GM21619 (cell line): Measurements from ENCODE around the gene HS3ST1.
A peak's percentile ranks its signal among the peaks of the same experiment; 100 is the strongest.
"Not testable (repeated sequence)": the region's sequence is repeated elsewhere in the genome, so short reads cannot be mapped to it uniquely, and the experiment has no call there.

Experiments
- ATAC-seq: cut with Tn5 transposase; IDR thresholded peaks from one replicate; pipeline ENCODE4 v1.9.1; 2021; ENCODE audit not compliant: unreplicated experiment

Gene HS3ST1

DNA sequence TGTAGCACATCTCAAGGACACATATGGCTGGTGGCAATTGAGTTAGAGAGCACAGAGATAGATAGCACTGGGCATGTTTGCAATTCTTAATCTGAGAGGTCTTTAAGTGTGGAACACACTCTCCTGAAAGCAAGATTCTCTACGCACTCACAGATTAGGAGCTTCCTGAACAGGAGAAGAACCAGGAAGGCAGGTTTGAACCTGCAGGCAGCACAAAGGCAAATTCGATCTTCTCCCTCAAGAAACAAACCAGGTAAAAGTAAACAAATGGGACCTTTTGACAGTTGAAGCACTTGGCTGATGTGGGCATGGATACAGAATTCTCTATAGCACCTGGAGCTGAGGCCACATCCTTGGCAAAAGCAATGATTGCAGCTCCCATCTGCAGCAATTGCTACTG is 24.3 kb downstream of the HS3ST1 start:
- no peak for ATAC-seq

DNA sequence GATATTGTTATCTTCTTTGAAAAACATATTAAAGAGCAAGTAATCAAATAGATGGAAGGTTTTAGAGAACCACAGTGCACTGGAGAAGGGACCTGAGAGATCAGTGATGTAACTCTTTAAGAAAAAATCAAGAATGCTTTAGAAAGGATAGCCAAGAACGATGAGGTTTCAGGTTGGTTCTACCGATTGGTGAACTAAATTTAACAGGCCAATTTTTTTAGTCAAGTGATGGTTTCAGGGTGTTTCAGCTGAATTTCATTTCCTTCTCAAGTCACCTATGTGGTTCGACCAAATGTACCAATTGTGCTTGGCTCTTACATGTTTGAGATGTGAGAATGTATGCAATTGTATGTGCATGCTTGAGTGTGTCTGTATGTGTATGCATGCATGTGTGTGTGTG is 26.5 kb downstream of the HS3ST1 start:
- ATAC-seq: peak; percentile 45

DNA sequence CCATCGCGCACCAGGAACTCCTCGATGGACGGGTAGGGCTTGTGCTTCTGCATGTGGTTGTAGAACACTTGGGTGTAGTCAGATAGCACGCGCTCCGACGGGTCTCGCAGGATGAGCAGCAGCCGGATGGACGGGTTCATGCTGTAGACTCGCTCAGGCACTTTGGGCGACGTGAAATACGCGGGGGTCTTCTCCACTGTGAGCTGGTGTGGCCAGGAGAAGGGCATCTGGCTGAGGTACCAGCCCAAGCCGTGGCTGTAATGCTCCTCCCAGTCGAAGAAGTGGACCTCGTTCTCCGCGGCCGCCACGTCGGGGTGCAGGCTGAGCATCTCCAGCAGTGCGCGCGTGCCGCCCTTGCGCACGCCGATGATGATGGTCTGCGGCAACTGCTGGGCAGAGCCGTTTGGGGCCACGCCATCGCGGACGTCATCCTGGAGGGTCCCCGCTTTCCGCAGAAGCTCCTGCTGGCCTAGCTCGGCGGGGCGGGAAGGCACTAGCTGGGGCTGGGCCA is 29.2 kb downstream of the HS3ST1 start:
- ATAC-seq: no peak

DNA sequence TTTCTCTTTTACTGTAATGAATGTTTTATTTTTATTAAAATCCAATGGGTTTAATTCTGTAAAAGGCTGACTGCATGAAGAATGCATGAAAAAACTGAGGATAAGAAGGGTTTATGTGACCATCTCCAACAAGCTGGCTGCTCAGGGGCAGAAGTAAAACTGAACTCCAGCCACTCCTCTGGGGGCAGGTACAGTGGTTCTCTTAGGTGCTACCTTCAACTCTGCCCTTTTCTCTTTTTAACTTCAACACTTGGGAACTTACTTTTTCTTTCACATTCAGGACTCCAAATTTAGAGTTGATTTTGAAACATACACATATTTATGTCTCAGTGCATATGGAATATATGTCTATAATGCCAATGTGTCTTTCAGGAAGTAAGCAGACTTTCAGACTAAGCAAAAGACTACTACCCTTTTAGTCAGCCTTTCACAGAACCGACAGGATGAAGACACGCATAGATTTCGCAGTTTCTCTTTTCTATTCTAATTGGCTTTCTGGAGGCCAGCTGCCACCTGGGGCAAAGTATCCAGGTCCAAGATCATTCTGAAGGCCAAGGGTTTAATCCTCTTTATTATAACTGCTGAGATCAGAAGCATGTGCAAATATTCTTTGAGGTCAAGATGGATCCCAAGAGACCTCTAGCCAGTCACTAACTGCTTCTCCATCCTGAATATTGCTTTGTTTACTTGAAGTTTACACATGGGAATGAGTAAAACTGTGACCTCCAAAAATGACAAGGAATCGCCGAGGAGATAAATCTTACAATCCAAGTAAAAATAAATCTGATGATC is 30.7 kb downstream of the HS3ST1 start:
- peak; percentile 56 for ATAC-seq

DNA sequence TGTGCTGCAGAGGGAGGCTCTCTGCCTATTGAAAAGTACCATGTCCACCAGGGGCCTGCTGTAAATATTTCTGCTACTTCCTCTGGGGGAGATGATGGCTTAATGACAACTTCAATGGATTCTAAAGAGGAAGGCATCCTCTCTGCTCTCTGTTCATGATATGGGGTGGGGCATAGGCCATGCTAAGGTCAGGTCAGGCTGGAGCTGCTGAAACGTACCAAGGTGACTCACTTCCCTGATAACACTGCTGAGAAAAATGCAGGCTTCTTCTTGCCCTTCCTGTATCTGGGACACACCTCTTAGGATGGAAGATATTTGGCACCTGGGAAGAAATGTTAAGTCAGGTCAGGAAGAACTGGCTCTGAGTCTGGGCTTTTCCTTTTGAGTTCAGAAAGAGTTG is 31.5 kb downstream of the HS3ST1 start:
- no peak for ATAC-seq

DNA sequence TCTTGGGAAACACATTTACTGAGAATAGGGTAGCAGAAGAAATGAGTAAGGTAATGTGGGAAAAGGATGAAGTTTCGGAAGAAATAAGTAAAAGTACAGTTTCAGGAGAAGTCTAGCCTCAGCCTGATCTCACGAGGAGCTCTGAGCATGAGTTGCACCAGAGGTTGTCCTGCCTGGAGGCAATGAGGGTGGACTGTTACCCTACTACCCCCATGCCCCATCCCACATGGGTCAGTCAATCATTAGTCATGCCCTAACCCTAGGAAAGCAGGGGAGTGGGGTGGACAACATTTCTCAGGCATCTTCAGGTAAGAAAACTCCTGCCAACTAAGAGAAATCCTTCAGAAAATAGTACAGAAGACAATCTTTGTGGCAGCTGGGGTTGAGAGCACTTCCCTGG is 35.1 kb downstream of the HS3ST1 start:
- no peak for ATAC-seq

DNA sequence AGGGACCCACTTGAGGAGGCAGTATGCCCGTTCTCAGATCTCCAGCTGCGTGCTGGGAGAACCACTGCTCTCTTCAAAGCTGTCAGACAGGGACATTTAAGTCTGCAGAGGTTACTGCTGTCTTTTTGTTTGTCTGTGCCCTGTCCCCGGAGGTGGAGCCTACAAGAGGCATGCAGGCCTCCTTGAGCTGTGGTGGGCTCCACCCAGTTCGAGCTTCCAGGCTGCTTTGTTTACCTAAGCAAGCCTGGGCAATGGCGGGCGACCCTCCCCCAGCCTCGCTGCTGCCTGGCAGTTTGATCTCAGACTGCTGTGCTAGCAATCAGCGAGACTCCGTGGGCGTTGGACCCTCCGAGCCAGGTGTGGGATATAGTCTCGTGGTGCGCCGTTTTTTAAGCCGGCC is 44.6 kb downstream of the HS3ST1 start:
- ATAC-seq: not testable (repeated sequence)

DNA sequence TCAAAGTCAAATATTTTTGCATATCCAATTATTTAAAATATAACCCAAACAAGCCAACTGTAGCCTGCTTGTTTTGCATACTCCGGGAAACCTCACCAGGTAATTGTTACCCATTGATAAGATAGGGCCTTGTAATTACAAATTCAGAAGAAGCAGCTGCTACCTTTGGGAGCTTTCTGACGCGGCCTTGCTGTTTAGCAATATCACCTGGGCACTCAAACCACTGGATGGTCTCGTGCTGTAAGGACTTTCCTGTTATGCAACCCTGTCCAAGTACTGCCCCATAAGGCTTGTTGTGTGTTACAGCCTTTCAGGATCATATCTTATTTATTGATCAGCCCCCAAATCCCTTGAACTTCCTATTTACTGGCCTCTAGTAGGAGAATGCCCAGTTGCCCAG is 52.1 kb downstream of the HS3ST1 start:
- no peak for ATAC-seq

DNA sequence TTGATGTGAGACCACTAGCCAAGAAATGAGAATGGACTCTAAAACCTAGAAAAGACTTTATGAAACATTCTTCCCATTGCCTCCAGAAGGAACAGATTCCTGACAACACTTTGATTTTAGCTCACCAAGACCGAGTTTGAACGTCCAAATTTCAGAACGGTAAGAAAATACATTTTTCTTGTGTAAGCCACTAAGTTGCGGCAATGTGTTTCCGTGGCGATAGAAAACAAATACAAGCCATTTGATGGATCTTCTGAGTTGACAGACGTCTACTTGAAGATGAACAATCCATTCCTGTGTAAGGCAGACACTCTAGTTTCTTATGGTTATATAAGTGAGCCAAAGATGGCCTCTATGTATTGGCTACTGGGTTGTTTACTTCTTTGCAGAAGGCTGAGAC is 52.5 kb downstream of the HS3ST1 start:
- no peak for ATAC-seq

DNA sequence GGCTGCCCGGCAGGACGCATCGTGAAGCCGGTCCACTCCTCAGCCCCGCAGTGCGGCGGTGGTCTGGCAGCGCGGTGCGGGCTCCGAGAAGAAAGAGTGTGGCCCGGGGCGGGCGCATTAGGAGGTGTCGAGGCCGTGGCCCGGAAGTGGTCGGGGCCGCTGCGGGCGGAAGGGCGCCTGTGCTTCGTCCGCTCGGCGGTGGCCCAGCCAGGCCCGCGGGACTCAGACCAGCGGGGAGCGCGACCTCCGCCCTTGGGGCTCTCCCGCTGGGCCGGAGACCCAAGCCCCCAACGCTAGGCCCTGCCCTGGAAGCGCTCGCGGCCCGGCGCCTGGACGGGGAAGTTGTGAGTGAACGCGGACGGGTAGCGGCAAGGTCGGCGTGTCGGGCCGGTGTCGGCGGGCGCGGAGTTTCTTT is 60.0 kb downstream of the HS3ST1 start:
- ATAC-seq: no peak

DNA sequence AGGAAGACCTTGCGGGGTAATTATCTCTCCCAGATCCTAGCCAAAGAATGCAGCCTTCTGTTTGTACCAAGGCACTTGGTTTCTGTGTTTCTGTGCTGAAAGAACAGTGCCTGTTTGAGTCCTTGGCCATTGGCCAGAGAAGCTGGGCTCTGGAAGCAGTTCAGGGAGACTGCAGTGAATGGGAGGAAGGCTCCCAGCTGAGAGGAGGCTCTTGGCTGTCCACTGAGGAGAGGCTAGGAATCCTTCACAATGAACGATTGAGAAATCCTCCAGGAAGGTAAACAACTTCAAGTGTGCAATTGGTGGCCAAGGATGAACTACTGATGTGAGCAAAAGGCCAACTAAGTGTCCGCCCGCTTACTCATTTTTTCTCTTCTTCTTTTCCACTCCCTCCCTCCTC is 61.3 kb downstream of the HS3ST1 start:
- no peak for ATAC-seq

DNA sequence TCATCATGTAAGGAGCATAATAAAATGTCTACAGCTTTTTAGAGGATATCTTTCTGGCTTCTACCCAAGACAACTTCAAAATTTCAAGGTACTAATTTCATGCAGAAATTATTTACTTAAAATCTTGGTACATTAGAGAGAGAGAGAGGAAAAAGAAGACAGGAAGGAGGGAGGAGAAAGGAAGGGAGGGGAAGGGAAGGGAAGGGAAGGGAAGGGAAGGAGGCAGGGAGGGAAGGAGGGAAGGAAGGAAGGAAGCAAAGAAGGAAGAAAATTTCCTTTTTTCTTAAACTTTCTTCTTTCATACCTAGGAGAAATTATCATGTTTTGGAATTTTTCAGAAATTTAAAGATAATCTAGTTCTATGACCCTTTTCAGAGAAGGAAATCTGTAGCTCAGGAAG is 61.8 kb downstream of the HS3ST1 start:
- no peak for ATAC-seq

DNA sequence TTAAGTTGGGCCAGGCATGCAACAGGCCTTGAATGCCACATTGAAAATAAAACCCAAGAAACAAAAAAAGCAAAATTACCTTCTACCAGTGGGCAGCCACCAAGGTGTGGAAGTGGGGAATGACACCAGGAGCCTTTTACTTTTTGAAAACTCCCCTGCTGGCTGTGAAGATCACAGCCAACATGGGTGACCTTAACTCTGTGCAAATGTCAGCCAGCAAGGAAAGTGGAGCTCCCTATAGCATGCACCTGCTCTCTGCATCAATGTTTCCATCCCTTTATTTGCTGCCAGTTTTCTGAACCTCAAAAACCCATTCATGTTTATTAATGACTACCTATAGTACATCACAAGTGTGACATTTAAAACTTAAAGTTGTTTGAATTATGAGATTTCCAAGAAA is 63.7 kb downstream of the HS3ST1 start:
- no peak for ATAC-seq

DNA sequence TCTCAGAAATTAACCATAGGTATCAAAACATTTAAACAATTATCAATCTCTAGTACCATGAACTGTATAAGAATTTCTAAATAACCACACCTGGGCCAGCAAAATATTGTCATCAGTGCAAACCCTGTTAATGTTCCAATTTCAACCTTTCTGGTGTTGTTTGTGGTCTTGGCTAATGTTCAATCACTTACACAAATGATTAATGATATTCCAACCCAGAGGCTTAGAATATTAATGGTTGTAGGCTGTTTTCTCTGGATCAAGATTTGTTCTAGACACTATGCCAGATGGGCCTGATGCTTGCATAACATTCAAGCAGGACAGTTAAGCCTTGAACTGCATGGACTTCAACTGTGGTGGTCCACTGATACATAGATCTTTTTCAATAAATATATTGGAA is 69.1 kb downstream of the HS3ST1 start:
- no peak for ATAC-seq

DNA sequence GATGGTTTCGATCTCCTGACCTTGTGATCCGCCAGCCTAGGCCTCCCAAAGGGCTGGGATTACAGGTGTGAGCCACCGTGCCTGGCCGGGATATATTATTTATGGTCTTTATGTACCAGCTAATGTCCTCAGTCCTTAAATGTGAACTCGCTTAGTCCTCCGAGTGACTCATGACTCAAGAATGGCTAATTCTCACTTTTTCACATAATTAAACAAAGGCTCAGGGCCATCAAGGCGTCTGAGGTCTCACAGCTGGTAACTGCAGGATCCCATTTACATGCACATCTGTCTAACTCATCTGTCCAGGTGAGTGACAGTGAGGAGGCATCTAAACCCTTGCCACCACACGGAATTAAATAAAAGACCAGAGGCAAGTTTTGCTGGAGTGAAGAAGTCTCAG is 73.5 kb downstream of the HS3ST1 start:
- no peak for ATAC-seq

DNA sequence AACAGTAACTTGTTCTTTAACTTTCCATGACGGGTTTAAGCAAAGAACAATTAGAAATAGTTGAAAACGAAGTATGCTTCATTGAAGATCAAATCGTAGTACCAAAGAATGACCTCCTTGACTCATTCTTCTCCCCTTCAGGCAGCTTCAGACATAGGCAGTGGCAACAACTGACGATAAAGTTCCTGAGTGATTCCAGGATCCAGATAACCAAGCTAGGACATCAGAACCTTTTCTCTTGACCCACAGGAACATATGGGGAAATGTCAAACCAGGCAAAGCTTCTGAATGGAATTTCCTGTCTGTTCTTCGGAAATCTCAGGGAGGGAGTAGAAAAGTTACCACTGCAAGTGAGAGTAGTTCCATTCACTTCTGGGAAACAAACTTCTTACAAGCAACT is 74.2 kb downstream of the HS3ST1 start:
- no peak for ATAC-seq

DNA sequence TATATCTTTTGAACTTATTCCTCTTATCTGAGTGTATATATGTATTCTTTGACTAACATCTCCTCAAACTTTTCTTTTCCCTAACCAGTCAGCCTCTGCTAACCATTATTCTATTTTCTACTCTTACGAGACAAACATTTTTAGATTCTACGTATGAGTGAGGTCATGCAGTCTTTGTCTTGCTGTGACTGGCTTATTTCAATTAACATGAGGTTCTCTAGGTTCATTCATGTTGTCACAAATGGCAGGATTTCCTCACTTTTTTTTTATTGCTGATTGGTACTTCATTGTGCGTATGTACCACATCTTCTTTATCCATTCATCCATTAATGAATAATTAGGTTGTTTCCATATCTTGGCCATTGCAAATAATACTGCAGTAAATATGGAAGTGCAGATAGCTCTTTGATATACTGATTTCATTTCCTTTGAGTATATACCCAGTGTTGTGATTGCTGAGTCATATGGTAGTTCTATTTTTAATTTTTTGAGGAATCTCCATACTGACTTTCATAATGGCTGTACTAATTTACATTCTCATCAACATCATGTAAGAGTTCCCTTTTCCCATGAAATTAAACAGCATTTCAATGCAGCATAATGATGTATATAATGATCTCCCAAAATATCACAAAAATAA is 80.1 kb downstream of the HS3ST1 start:
- ATAC-seq: no peak

DNA sequence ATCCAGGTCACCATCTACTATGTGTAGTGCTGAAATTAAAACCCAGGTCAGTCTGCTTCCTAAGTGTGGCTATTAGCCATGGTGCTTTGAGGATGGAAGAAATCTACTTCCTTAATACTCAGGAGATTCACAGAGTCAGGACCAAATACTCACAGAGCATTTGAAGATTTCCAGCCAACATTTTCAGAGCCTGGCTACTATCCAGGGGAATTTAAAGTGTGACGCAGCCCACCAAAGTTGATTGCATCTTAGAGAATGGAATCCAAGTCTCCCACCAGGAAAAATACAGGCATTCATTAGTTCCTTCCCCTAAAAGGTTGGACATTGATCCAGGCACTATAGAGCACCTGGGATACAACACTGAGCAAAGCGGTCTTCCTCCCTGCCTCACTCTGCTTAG is 83.8 kb downstream of the HS3ST1 start:
- no peak for ATAC-seq

DNA sequence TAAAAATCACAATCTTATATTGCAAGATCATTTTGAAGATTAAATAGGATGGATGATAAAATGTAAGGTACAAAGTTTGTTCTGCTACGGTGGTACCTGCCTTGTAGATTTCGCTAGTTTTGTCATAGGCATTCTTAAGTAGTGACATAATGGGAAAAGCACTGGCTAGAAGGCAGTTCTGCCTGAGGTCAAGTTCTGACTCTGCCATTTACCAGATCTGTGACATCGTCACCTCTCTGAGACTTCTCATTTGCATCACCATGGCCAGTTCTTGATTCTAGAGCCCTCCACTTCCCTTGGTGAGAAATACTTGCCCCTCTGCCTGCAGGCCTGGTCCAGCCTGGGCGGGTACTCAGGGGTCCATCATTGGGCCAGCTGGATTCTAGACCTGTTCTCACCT is 85.2 kb downstream of the HS3ST1 start:
- no peak for ATAC-seq
